KMS-11 (cell line): Measurements from ENCODE around the gene RASSF10.

Source experiments
- H2AFZ ChIP-seq: fragments of 200-600 bp; sonication (generic); 2 replicates; pipeline ENCODE4 v1.6.1; 2016; ENCODE audit warnings: antibody characterized with exemption, mixed run types, low read depth
- H3K27ac ChIP-seq: fragments of 200-600 bp; sonication (generic); 2 replicates; pipeline ENCODE4 v1.6.1; 2016; ENCODE audit warnings: mild to moderate bottlenecking, mixed run types
- H3K27me3 ChIP-seq: fragments of 200-600 bp; sonication (generic); 2 replicates; pipeline ENCODE4 v1.6.1; 2017; ENCODE audit warnings: mild to moderate bottlenecking, low read depth, mixed run types, moderate library complexity; ENCODE audit not compliant: insufficient read depth
- H3K36me3 ChIP-seq: fragments of 200-600 bp; sonication (generic); 2 replicates; pipeline ENCODE4 v1.6.1; 2017; ENCODE audit warnings: mild to moderate bottlenecking, mixed run types; ENCODE audit not compliant: insufficient read depth
- H3K4me1 ChIP-seq: fragments of 200-600 bp; sonication (generic); 2 replicates; pipeline ENCODE4 v1.6.1; 2016; ENCODE audit warnings: mild to moderate bottlenecking, low read depth, mixed run types; ENCODE audit not compliant: poor library complexity, severe bottlenecking
- H3K4me2 ChIP-seq: fragments of 200-600 bp; sonication (generic); 2 replicates; pipeline ENCODE4 v1.7.0; 2016; ENCODE audit warnings: mild to moderate bottlenecking, mixed run types
- H3K4me3 ChIP-seq: fragments of 200-600 bp; sonication (generic); IDR thresholded peaks from 2 replicates; pipeline ENCODE4 v1.6.1; 2017; ENCODE audit warnings: low read depth, low read length, mixed read lengths; ENCODE audit not compliant: insufficient read depth
- H3K79me2 ChIP-seq: fragments of 200-600 bp; sonication (generic); 2 replicates; pipeline ENCODE4 v1.6.1; 2016; ENCODE audit warnings: low read depth, mixed run types; ENCODE audit not compliant: insufficient read depth
- H3K9ac ChIP-seq: fragments of 200-600 bp; sonication (generic); 2 replicates; pipeline ENCODE4 v1.6.1; 2016; ENCODE audit warnings: mild to moderate bottlenecking, mixed run types
- H4K20me1 ChIP-seq: fragments of 200-600 bp; sonication (generic); 2 replicates; pipeline ENCODE4 v1.6.1; 2016; ENCODE audit warnings: mild to moderate bottlenecking, mixed run types; ENCODE audit not compliant: insufficient read depth
- CTCF ChIP-seq: fragments of 200-600 bp; sonication (generic); conservative IDR thresholded peaks from 2 replicates; pipeline ENCODE4 v1.6.1; 2017; ENCODE audit warnings: low read depth, mild to moderate bottlenecking, antibody characterized with exemption, low read length, moderate library complexity, mixed read lengths

The RASSF10 gene

GRCh38 chr11:12968826-12969225, 40.3 kb upstream of the RASSF10 start:
- no peak overlapping the region for H3K4me3 ChIP-seq
- H3K27ac ChIP-seq, result no peak overlapping the region
- H2AFZ ChIP-seq, result no peak overlapping the region
- no peaks in the 10 kb centered on the region for H3K27me3 ChIP-seq
- no peak for TF ChIP-seq CTCF
- no peak overlapping the region for H3K4me2 ChIP-seq
- no peak overlapping the region for H3K9ac ChIP-seq
- H3K4me1 ChIP-seq, result no peaks in the 10 kb centered on the region
- no peaks in the 10 kb centered on the region for H3K79me2 ChIP-seq
- H3K36me3 ChIP-seq, result no peaks in the 10 kb centered on the region
- H4K20me1 ChIP-seq, result no peaks in the 10 kb centered on the region

DNA sequence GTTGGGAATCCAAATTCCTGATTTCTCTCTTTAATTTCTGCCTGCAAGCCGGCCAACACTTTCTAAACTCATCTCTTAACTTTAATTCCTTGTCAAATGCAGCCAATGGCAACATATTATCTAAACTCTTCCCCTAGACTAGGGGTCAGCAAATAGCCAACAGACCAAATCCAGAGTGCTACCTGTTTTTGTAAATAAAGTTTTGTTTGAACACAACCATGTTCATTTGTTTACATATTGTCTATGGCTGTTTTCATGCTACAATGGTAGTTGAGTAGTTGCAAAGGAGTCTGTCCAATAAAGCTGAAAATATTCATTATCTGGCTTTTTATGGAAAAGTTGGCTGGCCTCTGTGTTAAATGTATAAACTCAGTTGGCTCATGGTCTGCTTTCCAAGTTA, 37.2 kb upstream of the RASSF10 start:
- Histone ChIP-seq H3K27me3 (no peaks in the 10 kb centered on the region), H3K27ac (no peak overlapping the region), H2AFZ (no peak overlapping the region), H3K4me2 (no peak overlapping the region), H3K4me1 (no peaks in the 10 kb centered on the region), H3K4me3 (no peak overlapping the region), H3K79me2 (no peaks in the 10 kb centered on the region), H3K9ac (no peak overlapping the region), H4K20me1 (no peaks in the 10 kb centered on the region), H3K36me3 (no peaks in the 10 kb centered on the region)
- no peak for TF ChIP-seq CTCF

GRCh38 chr11:12973528-12974181, 35.5 kb upstream of the RASSF10 start:
- Histone ChIP-seq H3K79me2 (no peaks in the 10 kb centered on the region), H4K20me1 (no peaks in the 10 kb centered on the region), H3K4me1 (no peaks in the 10 kb centered on the region), H3K4me2 (no peak overlapping the region), H3K4me3 (no peak overlapping the region), H3K27ac (no peak overlapping the region), H3K36me3 (no peaks in the 10 kb centered on the region), H2AFZ (no peak overlapping the region), H3K9ac (no peak overlapping the region), H3K27me3 (no peaks in the 10 kb centered on the region)
- TF ChIP-seq CTCF, result no peak

- H3K4me3 ChIP-seq, result no peak overlapping the region
- H3K9ac ChIP-seq, result no peak overlapping the region
- no peaks in the 10 kb centered on the region for H3K4me1 ChIP-seq
- TF ChIP-seq CTCF, result no peak
- H3K79me2 ChIP-seq, result no peaks in the 10 kb centered on the region
- no peak overlapping the region for H3K4me2 ChIP-seq
- no peaks in the 10 kb centered on the region for H3K36me3 ChIP-seq
- H2AFZ ChIP-seq, result no peak overlapping the region
- no peaks in the 10 kb centered on the region for H3K27me3 ChIP-seq
- no peaks in the 10 kb centered on the region for H4K20me1 ChIP-seq
- no peak overlapping the region for H3K27ac ChIP-seq
These were observed 33.9 kb upstream of the RASSF10 start for GRCh38 chr11:12975195-12975594.
